ENCODE data around the gene EID3. TPM values are rescaled to one million over a fixed set of nuclear protein-coding genes. Genes with fewer than 3 reads are reported as not detected.

Gene EID3
- total RNA-seq, 1 experiment from 2014 or later = 1.4 TPM

- H3K27ac ChIP-seq (ENCODE audit: insufficient read length, low read depth, low read length) = no peak overlapping the region
- H3K9ac ChIP-seq (ENCODE audit: extremely low read depth, insufficient read length, low read length) = no peak overlapping the region
- H3K4me2 ChIP-seq (ENCODE audit: insufficient read depth, insufficient read length, low read length) = no peak overlapping the region
- H3K27me3 ChIP-seq (ENCODE audit: insufficient read depth, low read length) = no peaks in the 10 kb centered on the region
- DNase-seq = no peak
- H3K18ac ChIP-seq (ENCODE audit: insufficient read length, low read depth, low read length) = no peak overlapping the region
- H2BK5ac ChIP-seq (ENCODE audit: insufficient read length, low read length) = no peak overlapping the region
- TF ChIP-seq CTCF (conservative IDR thresholded peaks at IDR 0.05) = no peak
- H3K4ac ChIP-seq (ENCODE audit: low read depth, low read length) = no peak overlapping the region
- H3K79me1 ChIP-seq (ENCODE audit: insufficient read depth, low read depth, low read length, poor library complexity, severe bottlenecking) = peaks cover 11% of the 10 kb centered on the region
- H4K8ac ChIP-seq (replicated peaks; ENCODE audit: insufficient read length, low read depth, low read length) = no peak overlapping the region
- H3K27ac Mint-ChIP-seq = peak overlapping the region in 1 of 3 experiments; percentile 86; a peak in 3 of 7 replicates
- no peaks in the 10 kb centered on the region for H4K20me1 ChIP-seq (ENCODE audit: control insufficient read depth, insufficient read depth, insufficient read length)
- H2AK5ac ChIP-seq (ENCODE audit: insufficient read length, low read length) = no peak overlapping the region
- H3K14ac ChIP-seq (ENCODE audit: insufficient read depth, low read length) = no peak overlapping the region
- H3K23me2 ChIP-seq (ENCODE audit: insufficient read length, low read depth, low read length, poor library complexity, severe bottlenecking) = peaks cover 15% of the 10 kb centered on the region
- peaks cover 32 to 50% (median 44%) of the 10 kb centered on the region in 3 experiments; a peak in 6 of 7 replicates for H3K36me3 Mint-ChIP-seq (ENCODE audit: insufficient read depth in 1 of 3, low read depth in 3 of 3)
- no peak overlapping the region for H2AFZ ChIP-seq (ENCODE audit: low read length)
- no peak overlapping the region for H3K23ac ChIP-seq (ENCODE audit: insufficient read length, low read depth, low read length)
- H3K4me1 ChIP-seq (ENCODE audit: insufficient read depth, low read length) = peaks cover 5% of the 10 kb centered on the region; the same call in 1 of the 2 replicates
- H3K27me3 Mint-ChIP-seq (ENCODE audit: low read depth) = no peaks in the 10 kb centered on the region
- no peak overlapping the region for H3T11ph ChIP-seq (ENCODE audit: low read length)
- no peaks in the 10 kb centered on the region for H3K9me3 Mint-ChIP-seq
- no peak overlapping the region for H2BK120ac ChIP-seq (ENCODE audit: low read depth, low read length, poor library complexity, severe bottlenecking)
- H3K4me1 Mint-ChIP-seq = peaks cover 29 to 34% of the 10 kb centered on the region in 2 experiments
- H3K4me3 Mint-ChIP-seq = peak overlapping the region in 1 of 2 experiments; percentile 22; a peak in 1 of 5 replicates
- no peak overlapping the region for H3K56ac ChIP-seq (ENCODE audit: insufficient read length, low read depth, low read length)
- H2BK12ac ChIP-seq (ENCODE audit: insufficient read length, low read depth, low read length) = no peak overlapping the region
- no peaks in the 10 kb centered on the region for H3K9me3 ChIP-seq (ENCODE audit: control insufficient read depth, low read depth, low read length)
- H2BK15ac ChIP-seq (ENCODE audit: low read depth, low read length) = no peak overlapping the region
- peaks cover 32% of the 10 kb centered on the region for H3K79me2 ChIP-seq (ENCODE audit: insufficient read depth, low read length)
- H2BK20ac ChIP-seq (ENCODE audit: low read depth, low read length, poor library complexity, severe bottlenecking) = no peak overlapping the region
- no peak overlapping the region for H4K5ac ChIP-seq (ENCODE audit: insufficient read length, low read depth, low read length)
- H4K91ac ChIP-seq (ENCODE audit: insufficient read length, low read depth, low read length) = no peak overlapping the region
- WGBS (ENCODE audit: extremely low coverage, insufficient read length, low lambda C conversion rate) = no CpG with 5 or more reads among the region's 12 CpGs
Observed at GRCh38 chr12:104292872-104293794, 10.4 kb upstream of the EID3 start.

All from H9 (cell line).